SJSA1 (cell line): ENCODE measurements around the gene CAB39. TPM values are rescaled to one million over a fixed set of nuclear protein-coding genes. Genes with fewer than 3 reads are reported as not detected.

Experiments
- DNase-seq, 2 experiments: peaks; one replicate each; pipeline ENCODE4 v3.0.0-alpha.2; 2015 to 2020; ENCODE audit warnings: low spot score in 2 of 2, low read depth in 1 of 2
- H3K27ac ChIP-seq: fragments of 250-450 bp; sonication (Bioruptor Pico); 2 replicates; pipeline ENCODE4 v1.5.1; 2020; ENCODE audit warnings: mild to moderate bottlenecking, moderate library complexity
- H3K27me3 ChIP-seq: fragments of 250-450 bp; sonication (Bioruptor Pico); replicated peaks from 2 replicates; pipeline ENCODE4 v1.5.1; 2020; ENCODE audit warnings: mild to moderate bottlenecking, moderate library complexity
- H3K36me3 ChIP-seq: fragments of 250-450 bp; sonication (Bioruptor Pico); 2 replicates; pipeline ENCODE4 v1.5.1; 2020; ENCODE audit warnings: mild to moderate bottlenecking
- H3K4me1 ChIP-seq: fragments of 250-450 bp; sonication (Bioruptor Pico); replicated peaks from 2 replicates; pipeline ENCODE4 v1.6.1; 2021; ENCODE audit warnings: mild to moderate bottlenecking
- H3K4me3 ChIP-seq: fragments of 250-450 bp; sonication (Bioruptor Pico); 2 replicates; pipeline ENCODE4 v1.5.1; 2020; ENCODE audit warnings: mild to moderate bottlenecking
- H3K9me3 ChIP-seq: fragments of 250-450 bp; sonication (Bioruptor Pico); replicated peaks from 2 replicates; pipeline ENCODE4 v1.5.1; 2020; ENCODE audit warnings: mild to moderate bottlenecking
- total RNA-seq: library from RNA; depleted of rRNA; stranded (reverse); fragments of >200 nt; shearing (Covaris generic); gene quantifications from 2 replicates; pipeline ENCODE4 v1.2.3, GENCODE V29; 2014

CAB39 gene
- total RNA-seq, 1 experiment from 2014 or later: 108 TPM

GRCh38 chr2:230819433-230819832, 106.8 kb downstream of the CAB39 start:
- H3K4me3 ChIP-seq: no peak overlapping the region
- H3K4me1 ChIP-seq: no peaks in the 10 kb centered on the region; the same call in 1 of the 2 replicates
- H3K27ac ChIP-seq: no peak overlapping the region
- no peaks in the 10 kb centered on the region for H3K27me3 ChIP-seq
- H3K9me3 ChIP-seq: no peaks in the 10 kb centered on the region
- DNase-seq: no peak
- peaks cover 58% of the 10 kb centered on the region for H3K36me3 ChIP-seq

GRCh38 chr2:230821261-230821990, 108.8 kb downstream of the CAB39 start:
- Histone ChIP-seq H3K9me3 (no peaks in the 10 kb centered on the region), H3K4me1 (no peaks in the 10 kb centered on the region), H3K27me3 (0 out of 2 replicates have a peak, but pooled peaks cover 3% of the 10 kb centered on the region), H3K36me3 (peaks cover 43% of the 10 kb centered on the region), H3K4me3 (no peak overlapping the region), H3K27ac (no peak overlapping the region)
- DNase-seq: no peak

- no peak for DNase-seq
- no peaks in the 10 kb centered on the region for H3K9me3 ChIP-seq
- no peak overlapping the region for H3K4me3 ChIP-seq
- H3K27me3 ChIP-seq: peaks cover 7% of the 10 kb centered on the region; the same call in 1 of the 2 replicates
- H3K27ac ChIP-seq: no peak overlapping the region
- H3K36me3 ChIP-seq: peaks cover 37% of the 10 kb centered on the region
- no peaks in the 10 kb centered on the region for H3K4me1 ChIP-seq
These were observed 109.4 kb downstream of the CAB39 start for GRCh38 chr2:230821991-230822520.

GRCh38 chr2:230823264-230823964, 110.8 kb downstream of the CAB39 start:
- Histone ChIP-seq H3K27me3 (peaks cover 10% of the 10 kb centered on the region; the same call in 1 of the 2 replicates), H3K4me3 (no peak overlapping the region), H3K27ac (no peak overlapping the region), H3K4me1 (no peaks in the 10 kb centered on the region), H3K9me3 (no peaks in the 10 kb centered on the region), H3K36me3 (peaks cover 23% of the 10 kb centered on the region)
- no peak for DNase-seq

GRCh38 chr2:230824406-230824978, 111.8 kb downstream of the CAB39 start:
- DNase-seq: peak; percentile 67 to 77
- H3K9me3 ChIP-seq: no peaks in the 10 kb centered on the region
- H3K4me1 ChIP-seq: no peaks in the 10 kb centered on the region
- H3K27me3 ChIP-seq: peaks cover 10% of the 10 kb centered on the region; the same call in 1 of the 2 replicates
- H3K36me3 ChIP-seq: peaks cover 12% of the 10 kb centered on the region
- no peak overlapping the region for H3K4me3 ChIP-seq
- H3K27ac ChIP-seq: no peak overlapping the region

GRCh38 chr2:230825354-230825753, 112.7 kb downstream of the CAB39 start:
- no peaks in the 10 kb centered on the region for H3K9me3 ChIP-seq
- no peak overlapping the region for H3K27ac ChIP-seq
- no peak overlapping the region for H3K4me3 ChIP-seq

GRCh38 chr2:230827774-230828271, 115.2 kb downstream of the CAB39 start:
- H3K36me3 ChIP-seq: no peaks in the 10 kb centered on the region
- peaks cover 22% of the 10 kb centered on the region; the same call in 1 of the 2 replicates for H3K27me3 ChIP-seq
- no peaks in the 10 kb centered on the region for H3K4me1 ChIP-seq
- no peaks in the 10 kb centered on the region for H3K9me3 ChIP-seq
- no peak overlapping the region for H3K4me3 ChIP-seq
- H3K27ac ChIP-seq: no peak overlapping the region
- no peak for DNase-seq

More at GRCh38 chr2:230825354-230825753, 112.7 kb downstream of the CAB39 start:
- Histone ChIP-seq H3K27me3 (peaks cover 10% of the 10 kb centered on the region; the same call in 1 of the 2 replicates), H3K4me1 (no peaks in the 10 kb centered on the region), H3K36me3 (peaks cover 7% of the 10 kb centered on the region; the same call in 1 of the 2 replicates)
- DNase-seq: no peak

- Histone ChIP-seq H3K9me3 (no peaks in the 10 kb centered on the region), H3K36me3 (no peaks in the 10 kb centered on the region), H3K27ac (no peak overlapping the region), H3K27me3 (peaks cover 22% of the 10 kb centered on the region; the same call in 1 of the 2 replicates), H3K4me1 (no peaks in the 10 kb centered on the region), H3K4me3 (no peak overlapping the region)
- no peak for DNase-seq
These were observed 115.8 kb downstream of the CAB39 start for GRCh38 chr2:230828272-230828961.

- H3K36me3 ChIP-seq: no peaks in the 10 kb centered on the region
- H3K27ac ChIP-seq: no peak overlapping the region
- H3K4me1 ChIP-seq: no peaks in the 10 kb centered on the region
- no peak for DNase-seq
- peaks cover 22% of the 10 kb centered on the region; the same call in 1 of the 2 replicates for H3K27me3 ChIP-seq
- no peak overlapping the region for H3K4me3 ChIP-seq
- no peaks in the 10 kb centered on the region for H3K9me3 ChIP-seq
These were observed 116.7 kb downstream of the CAB39 start for GRCh38 chr2:230829293-230829692.

- no peaks in the 10 kb centered on the region for H3K36me3 ChIP-seq
- H3K4me3 ChIP-seq: no peak overlapping the region
- no peak for DNase-seq
- peaks cover 22% of the 10 kb centered on the region; the same call in 1 of the 2 replicates for H3K27me3 ChIP-seq
- H3K9me3 ChIP-seq: no peaks in the 10 kb centered on the region
- no peak overlapping the region for H3K27ac ChIP-seq
- no peaks in the 10 kb centered on the region for H3K4me1 ChIP-seq
These were observed 117.3 kb downstream of the CAB39 start for GRCh38 chr2:230829959-230830358.

GRCh38 chr2:230830428-230830827, 117.8 kb downstream of the CAB39 start:
- Histone ChIP-seq H3K27me3 (peaks cover 20% of the 10 kb centered on the region; the same call in 1 of the 2 replicates), H3K27ac (no peak overlapping the region), H3K4me3 (no peak overlapping the region), H3K9me3 (no peaks in the 10 kb centered on the region), H3K4me1 (no peaks in the 10 kb centered on the region), H3K36me3 (no peaks in the 10 kb centered on the region)
- DNase-seq: no peak

GRCh38 chr2:230840301-230840700, 127.7 kb downstream of the CAB39 start:
- no peaks in the 10 kb centered on the region for H3K4me1 ChIP-seq
- H3K36me3 ChIP-seq: no peaks in the 10 kb centered on the region
- H3K4me3 ChIP-seq: no peak overlapping the region
- DNase-seq: no peak
- peaks cover 12% of the 10 kb centered on the region for H3K27me3 ChIP-seq
- H3K27ac ChIP-seq: no peak overlapping the region
- no peaks in the 10 kb centered on the region; the same call in 1 of the 2 replicates for H3K9me3 ChIP-seq

- H3K4me1 ChIP-seq: no peaks in the 10 kb centered on the region
- DNase-seq: no peak
- no peak overlapping the region for H3K4me3 ChIP-seq
- no peaks in the 10 kb centered on the region; the same call in 1 of the 2 replicates for H3K9me3 ChIP-seq
- H3K27me3 ChIP-seq: peaks cover 12% of the 10 kb centered on the region
- no peaks in the 10 kb centered on the region for H3K36me3 ChIP-seq
- no peak overlapping the region for H3K27ac ChIP-seq
These were observed 129.8 kb downstream of the CAB39 start for GRCh38 chr2:230842473-230842872.
